HepG2 (cell line): ENCODE results near the gene GGACT. TPM values are rescaled to one million over a fixed set of nuclear protein-coding genes. Genes with fewer than 3 reads are reported as not detected.

Experiments used
- ATM ChIP-seq: fragments of 450-650 bp; IDR thresholded peaks from 2 replicates; pipeline ENCODE4 v1.7.1; 2017; ENCODE audit warnings: mild to moderate bottlenecking, borderline replicate concordance
- CENPT ChIP-seq: sonication (generic); formaldehyde crosslinking; IDR thresholded peaks from 2 replicates; pipeline ENCODE4 v1.8.0; 2022; ENCODE audit warnings: low read depth, mild to moderate bottlenecking, moderate library complexity, missing genetic modification reagents
- FOSL1 ChIP-seq: sonication (generic); formaldehyde crosslinking; IDR thresholded peaks from 2 replicates; pipeline ENCODE4 v1.9.0; 2021; ENCODE audit warnings: missing genetic modification reagents, borderline replicate concordance
- FOXA3 ChIP-seq: IDR thresholded peaks from 2 replicates; pipeline ENCODE4 v1.6.1; 2016; ENCODE audit warnings: missing genetic modification reagents, missing compliant biosample characterization
- MIXL1 ChIP-seq: IDR thresholded peaks from 2 replicates; pipeline ENCODE4 v1.6.1; 2016
- MLX ChIP-seq: IDR thresholded peaks from 2 replicates; pipeline ENCODE4 v1.6.1; 2016
- SATB2 ChIP-seq: sonication (generic); formaldehyde crosslinking; IDR thresholded peaks from 2 replicates; pipeline ENCODE4 v1.5.0; 2020; ENCODE audit warnings: missing genetic modification reagents
- SMARCC2 ChIP-seq: fragments of 450-650 bp; IDR thresholded peaks from 2 replicates; pipeline ENCODE4 v1.6.1; 2017; ENCODE audit warnings: antibody characterized with exemption, mild to moderate bottlenecking
- SYNCRIP ChIP-seq: fragments of 200-400 bp; formaldehyde crosslinking; IDR thresholded peaks from 2 replicates; pipeline ENCODE4 v1.6.1; 2018; ENCODE audit warnings: mild to moderate bottlenecking, low read depth, low read length; ENCODE audit not compliant: insufficient read depth
- YY1 ChIP-seq: IDR thresholded peaks from 2 replicates; pipeline ENCODE4 v1.6.1; 2011; ENCODE audit warnings: low read length, low read depth, moderate library complexity, mild to moderate bottlenecking; ENCODE audit not compliant: insufficient read depth, insufficient replicate concordance
- ZBTB1 ChIP-seq: sonication (generic); formaldehyde crosslinking; IDR thresholded peaks from 2 replicates; pipeline ENCODE4 v1.4.0; 2020; ENCODE audit warnings: missing genetic modification reagents, borderline replicate concordance
- ZBTB10 ChIP-seq: sonication (generic); formaldehyde crosslinking; IDR thresholded peaks from 2 replicates; pipeline ENCODE4 v1.4.0; 2020; ENCODE audit warnings: missing genetic modification reagents, borderline replicate concordance
- ZMYM2 ChIP-seq: sonication (generic); formaldehyde crosslinking; IDR thresholded peaks from 2 replicates; pipeline ENCODE4 v1.8.0; 2022; ENCODE audit warnings: mild to moderate bottlenecking, missing genetic modification reagents
- ZNF207 ChIP-seq: fragments of 450-650 bp; IDR thresholded peaks from 2 replicates; pipeline ENCODE4 v1.6.1; 2016; ENCODE audit warnings: antibody characterized with exemption, borderline replicate concordance
- ZNF501 ChIP-seq: sonication (generic); formaldehyde crosslinking; IDR thresholded peaks from 2 replicates; pipeline ENCODE4 v1.5.1; 2020; ENCODE audit warnings: mild to moderate bottlenecking, moderate library complexity, missing genetic modification reagents
- ZNF503 ChIP-seq: sonication (generic); formaldehyde crosslinking; IDR thresholded peaks from 2 replicates; pipeline ENCODE4 v1.4.0; 2020; ENCODE audit warnings: missing genetic modification reagents
- ZNF562 ChIP-seq: sonication (generic); formaldehyde crosslinking; IDR thresholded peaks from 2 replicates; pipeline ENCODE4 v1.8.0; 2022; ENCODE audit warnings: missing genetic modification reagents, borderline replicate concordance
- ZNF772 ChIP-seq: sonication (generic); formaldehyde crosslinking; IDR thresholded peaks from 2 replicates; pipeline ENCODE4 v1.5.0; 2020; ENCODE audit warnings: mild to moderate bottlenecking, missing genetic modification reagents
- ZNF781 ChIP-seq: sonication (generic); formaldehyde crosslinking; IDR thresholded peaks from 2 replicates; pipeline ENCODE4 v1.5.1; 2020; ENCODE audit warnings: borderline replicate concordance, mild to moderate bottlenecking, missing genetic modification reagents; ENCODE audit errors: not compliant biosample characterization
- polyA plus RNA-seq, 8 experiments: library from polyadenylated mRNA; depleted of rRNA in 3 of 8; stranded (reverse) in 7 of 8; unstranded in 1 of 8; fragments of >200 nt; fragmentation: Illumina TruSeq in 4 of 8; extraction: Trizol in 4 of 8; gene quantifications; 2 replicates each; pipeline versions ENCODE4 v1.2.1 to v1.2.3, GENCODE V29; 2011 to 2016; ENCODE audit warnings: low read depth in 4 of 8, missing spikeins in 1 of 8, mixed read lengths in 1 of 8; ENCODE audit not compliant: insufficient read depth in 1 of 8
- total RNA-seq, 5 experiments: library from RNA; depleted of rRNA; stranded (reverse); fragments of >200 nt; fragmentation: Illumina TruSeq; extraction: Trizol; gene quantifications; 2 replicates each; pipeline ENCODE4 v1.2.3, GENCODE V29; 2016; ENCODE audit warnings: low read depth in 1 of 5
- TF ChIP-seq, protein P1 (sequence below): sonication (generic); formaldehyde crosslinking; IDR thresholded peaks from 2 replicates; pipeline ENCODE4 v1.4.0; 2020; ENCODE audit warnings: low read depth, mild to moderate bottlenecking, missing genetic modification reagents
- TF ChIP-seq, protein P2 (sequence below): sonication (generic); formaldehyde crosslinking; IDR thresholded peaks from 2 replicates; pipeline ENCODE4 v1.4.0; 2020; ENCODE audit warnings: missing genetic modification reagents

Gene GGACT
- total and polyA plus RNA-seq, 2 of the 13 experiments (the other 11 are each of a cell fraction or from before 2014, with no cell fraction given), result 1.7 to 1.9 TPM

DNA sequence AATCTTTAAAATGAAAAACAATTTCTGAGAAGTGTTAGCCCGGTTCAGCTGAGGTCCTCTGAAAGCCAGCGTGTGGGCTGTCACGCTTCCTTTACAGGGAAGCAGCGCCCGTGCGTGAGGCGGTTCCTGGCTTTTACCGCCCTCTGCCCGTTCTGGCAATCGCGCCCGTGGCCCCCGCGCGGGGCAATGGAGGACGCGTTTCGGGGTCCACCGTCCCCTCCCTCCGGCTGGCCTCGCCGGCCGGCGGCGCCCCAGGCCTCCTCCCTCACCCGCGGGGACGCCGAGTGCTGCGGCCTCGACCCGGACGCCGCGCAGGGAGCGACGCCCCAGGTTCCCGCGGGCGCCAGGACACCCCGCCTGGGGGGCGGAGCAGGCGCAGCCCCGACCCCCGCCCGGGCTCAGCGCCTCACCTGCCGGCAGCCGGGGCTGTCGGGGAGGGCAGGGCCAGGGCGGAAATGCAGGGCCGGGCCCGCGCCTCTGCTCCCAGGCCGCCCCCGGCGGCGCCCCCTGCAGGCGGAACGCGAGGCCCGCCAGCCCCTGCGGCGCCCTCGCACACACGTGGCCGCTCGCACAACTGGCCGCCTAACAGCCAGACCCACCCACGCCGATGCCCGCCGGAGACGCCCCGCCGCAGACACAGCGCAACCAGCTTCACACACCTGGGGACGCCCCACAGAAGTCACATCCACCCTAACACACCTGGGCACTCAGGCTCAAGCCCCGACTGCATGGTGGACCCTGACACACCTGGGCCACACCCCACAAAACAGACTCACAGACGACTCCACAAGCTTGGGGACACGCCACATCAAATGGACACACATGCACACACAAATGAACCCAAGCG, at the start of gene GGACT (continued):
- TF ChIP-seq, protein P1, sequence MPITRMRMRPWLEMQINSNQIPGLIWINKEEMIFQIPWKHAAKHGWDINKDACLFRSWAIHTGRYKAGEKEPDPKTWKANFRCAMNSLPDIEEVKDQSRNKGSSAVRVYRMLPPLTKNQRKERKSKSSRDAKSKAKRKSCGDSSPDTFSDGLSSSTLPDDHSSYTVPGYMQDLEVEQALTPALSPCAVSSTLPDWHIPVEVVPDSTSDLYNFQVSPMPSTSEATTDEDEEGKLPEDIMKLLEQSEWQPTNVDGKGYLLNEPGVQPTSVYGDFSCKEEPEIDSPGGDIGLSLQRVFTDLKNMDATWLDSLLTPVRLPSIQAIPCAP (CRISPR knock-in tag), result no peak
- no peak for TF ChIP-seq SATB2 (CRISPR knock-in tag)
- peak; percentile 72 for TF ChIP-seq YY1
- TF ChIP-seq FOXA3, result peak; percentile 35; the same call in 1 of the 2 replicates
- TF ChIP-seq ZNF501 (CRISPR knock-in tag), result no peak; the same call in 1 of the 2 replicates
- no peak for TF ChIP-seq ZBTB1 (CRISPR knock-in tag)
- peak; percentile 25; the same call in 1 of the 2 replicates for TF ChIP-seq CENPT (CRISPR knock-in tag)
- TF ChIP-seq ZNF562 (CRISPR knock-in tag), result peak; percentile 83; the same call in 1 of the 2 replicates
- TF ChIP-seq ZNF772, result no peak; the same call in 1 of the 2 replicates
- TF ChIP-seq, protein P2, sequence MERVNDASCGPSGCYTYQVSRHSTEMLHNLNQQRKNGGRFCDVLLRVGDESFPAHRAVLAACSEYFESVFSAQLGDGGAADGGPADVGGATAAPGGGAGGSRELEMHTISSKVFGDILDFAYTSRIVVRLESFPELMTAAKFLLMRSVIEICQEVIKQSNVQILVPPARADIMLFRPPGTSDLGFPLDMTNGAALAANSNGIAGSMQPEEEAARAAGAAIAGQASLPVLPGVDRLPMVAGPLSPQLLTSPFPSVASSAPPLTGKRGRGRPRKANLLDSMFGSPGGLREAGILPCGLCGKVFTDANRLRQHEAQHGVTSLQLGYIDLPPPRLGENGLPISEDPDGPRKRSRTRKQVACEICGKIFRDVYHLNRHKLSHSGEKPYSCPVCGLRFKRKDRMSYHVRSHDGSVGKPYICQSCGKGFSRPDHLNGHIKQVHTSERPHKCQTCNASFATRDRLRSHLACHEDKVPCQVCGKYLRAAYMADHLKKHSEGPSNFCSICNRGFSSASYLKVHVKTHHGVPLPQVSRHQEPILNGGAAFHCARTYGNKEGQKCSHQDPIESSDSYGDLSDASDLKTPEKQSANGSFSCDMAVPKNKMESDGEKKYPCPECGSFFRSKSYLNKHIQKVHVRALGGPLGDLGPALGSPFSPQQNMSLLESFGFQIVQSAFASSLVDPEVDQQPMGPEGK (CRISPR knock-in tag), result peak; percentile 75
- TF ChIP-seq SMARCC2, result no peak
- TF ChIP-seq MLX (CRISPR knock-in tag), result no peak
- no peak for TF ChIP-seq ZNF781 (CRISPR knock-in tag)
- TF ChIP-seq SYNCRIP, result no peak
- TF ChIP-seq FOSL1 (CRISPR knock-in tag), result no peak
- TF ChIP-seq ZMYM2 (CRISPR knock-in tag), result 0 out of 2 replicates have a peak, but pooled peaks have one; percentile 38
- no peak for TF ChIP-seq MIXL1 (CRISPR knock-in tag)
- TF ChIP-seq ZNF503 (CRISPR knock-in tag), result no peak
- no peak for TF ChIP-seq ATM
- no peak for TF ChIP-seq ZBTB10 (CRISPR knock-in tag)
- no peak for TF ChIP-seq ZNF207
